ENCODE data around the gene C17orf50.

C17orf50 gene

DNA sequence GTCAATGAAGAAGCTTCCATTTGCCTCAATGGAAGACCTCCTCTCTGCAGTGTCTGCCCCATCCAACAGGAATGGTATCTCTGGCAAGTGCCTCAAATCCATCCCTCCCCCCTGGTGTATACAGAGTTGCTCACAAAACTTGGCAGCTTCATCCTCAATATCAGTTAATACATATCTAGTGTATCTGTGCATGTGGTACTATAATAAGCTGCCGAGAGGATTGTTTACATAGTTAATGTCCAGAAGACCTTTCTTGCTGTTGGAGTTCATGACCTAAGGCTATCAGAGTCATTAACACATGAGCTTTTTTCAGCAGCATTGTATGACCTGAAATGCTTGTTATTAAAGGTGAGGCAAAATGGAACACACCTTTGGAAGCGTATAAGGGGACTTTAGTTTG, 43.2 kb upstream of the C17orf50 start:
- no peak for TF ChIP-seq CTCF (IDR thresholded peaks at IDR 0.05; ENCODE audit: low read depth, low read length)
- no peak overlapping the region for H3K4me3 ChIP-seq (ENCODE audit: low read depth, low read length)

- no peak overlapping the region for H3K4me3 ChIP-seq (ENCODE audit: low read depth, low read length)
- no peak for TF ChIP-seq CTCF (IDR thresholded peaks at IDR 0.05; ENCODE audit: low read depth, low read length)
These were observed 37.0 kb upstream of the C17orf50 start for GRCh38 chr17:35723735-35724134.

DNA sequence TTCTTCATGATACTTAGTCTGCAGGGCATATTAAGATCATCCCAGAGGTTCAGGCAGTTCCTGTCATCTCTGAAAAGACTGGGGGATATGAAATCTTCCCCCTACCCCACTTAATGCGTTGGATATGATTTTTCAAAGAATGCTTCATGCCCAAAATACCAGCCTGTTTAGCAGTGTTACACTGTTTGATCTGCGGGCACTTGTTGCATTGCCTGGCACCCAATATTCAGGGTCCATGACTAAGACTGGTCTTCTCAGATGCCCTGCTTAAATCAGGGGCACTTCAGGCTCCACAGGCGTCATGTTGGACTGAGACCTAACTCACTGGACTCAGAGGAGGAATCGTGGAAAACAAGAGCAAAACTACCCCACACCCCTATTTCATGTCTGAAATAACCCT, 35.6 kb upstream of the C17orf50 start:
- TF ChIP-seq CTCF (IDR thresholded peaks at IDR 0.05; ENCODE audit: low read depth, low read length): no peak
- no peak overlapping the region for H3K4me3 ChIP-seq (ENCODE audit: low read depth, low read length)

GRCh38 chr17:35725802-35726126, 34.9 kb upstream of the C17orf50 start:
- TF ChIP-seq CTCF (IDR thresholded peaks at IDR 0.05; ENCODE audit: low read depth, low read length): no peak
- no peak overlapping the region for H3K4me3 ChIP-seq (ENCODE audit: low read depth, low read length)

- no peak for TF ChIP-seq CTCF (IDR thresholded peaks at IDR 0.05; ENCODE audit: low read depth, low read length)
- H3K4me3 ChIP-seq (ENCODE audit: low read depth, low read length): no peak overlapping the region
These were observed 34.3 kb upstream of the C17orf50 start for GRCh38 chr17:35726127-35726952.

GRCh38 chr17:35726953-35727460, 33.7 kb upstream of the C17orf50 start:
- H3K4me3 ChIP-seq (ENCODE audit: low read depth, low read length): no peak overlapping the region
- TF ChIP-seq CTCF (IDR thresholded peaks at IDR 0.05; ENCODE audit: low read depth, low read length): no peak

DNA sequence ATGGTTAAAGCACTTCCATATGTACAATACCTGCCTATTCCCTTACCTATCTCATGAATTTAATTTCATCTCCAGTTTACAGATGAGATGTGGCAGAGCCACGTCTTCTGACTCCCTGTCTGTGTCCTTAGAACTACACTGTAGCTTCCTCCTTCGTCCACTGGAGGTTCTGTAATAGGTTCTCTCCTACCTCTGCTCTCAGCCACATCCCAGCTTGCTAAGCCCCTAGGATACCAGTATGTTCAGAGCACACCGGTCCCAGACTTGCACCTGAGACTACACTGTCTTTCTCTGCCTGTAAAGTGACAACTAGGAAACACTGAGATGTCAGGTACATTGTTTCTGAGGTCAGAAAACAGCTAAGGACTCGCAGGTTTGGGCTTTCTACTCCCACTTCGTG, 33.1 kb upstream of the C17orf50 start:
- H3K4me3 ChIP-seq (ENCODE audit: low read depth, low read length): no peak overlapping the region
- no peak for TF ChIP-seq CTCF (IDR thresholded peaks at IDR 0.05; ENCODE audit: low read depth, low read length)
